Neural crest cell (in vitro differentiated cells): ENCODE results near the gene SVIL. TPM values are rescaled to one million over a fixed set of nuclear protein-coding genes. Genes with fewer than 3 reads are reported as not detected.
"Not testable (repeated sequence)": the region's sequence is repeated elsewhere in the genome, so short reads cannot be mapped to it uniquely, and the experiment has no call there.

Source experiments
- DNase-seq: peaks from one replicate; pipeline ENCODE4 v3.0.0; 2021; ENCODE audit warnings: low read depth, mixed read lengths, low spot score
- H3K27ac Mint-ChIP-seq: one replicate; pipeline ENCODE4 v1.8.0; 2021; ENCODE audit warnings: mild to moderate bottlenecking, mixed read lengths; ENCODE audit not compliant: unreplicated experiment
- H3K27me3 Mint-ChIP-seq: 2 replicates; pipeline ENCODE4 v1.8.0; 2021; ENCODE audit warnings: low read depth, mild to moderate bottlenecking, mixed read lengths
- H3K36me3 Mint-ChIP-seq: 2 replicates; pipeline ENCODE4 v1.8.0; 2021; ENCODE audit warnings: low read depth, mild to moderate bottlenecking, mixed read lengths
- H3K4me1 Mint-ChIP-seq: 2 replicates; pipeline ENCODE4 v1.8.0; 2021; ENCODE audit warnings: mixed read lengths
- H3K4me3 Mint-ChIP-seq: one replicate; pipeline ENCODE4 v1.8.0; 2021; ENCODE audit warnings: mild to moderate bottlenecking, mixed read lengths
- H3K9me3 Mint-ChIP-seq: 2 replicates; pipeline ENCODE4 v1.8.0; 2021; ENCODE audit warnings: mixed read lengths
- CTCF ChIP-seq: fragments of 200-600 bp; sonication (generic); conservative IDR thresholded peaks from 2 replicates; pipeline ENCODE4 v1.5.0; 2021; ENCODE audit warnings: antibody characterized with exemption, mild to moderate bottlenecking
- total RNA-seq: library from RNA; stranded (reverse); gene quantifications from 2 replicates; pipeline ENCODE4 v1.2.1, GENCODE V29; 2021

The SVIL gene
- total RNA-seq, 1 donor from 2014 or later: 57.5 TPM

DNA sequence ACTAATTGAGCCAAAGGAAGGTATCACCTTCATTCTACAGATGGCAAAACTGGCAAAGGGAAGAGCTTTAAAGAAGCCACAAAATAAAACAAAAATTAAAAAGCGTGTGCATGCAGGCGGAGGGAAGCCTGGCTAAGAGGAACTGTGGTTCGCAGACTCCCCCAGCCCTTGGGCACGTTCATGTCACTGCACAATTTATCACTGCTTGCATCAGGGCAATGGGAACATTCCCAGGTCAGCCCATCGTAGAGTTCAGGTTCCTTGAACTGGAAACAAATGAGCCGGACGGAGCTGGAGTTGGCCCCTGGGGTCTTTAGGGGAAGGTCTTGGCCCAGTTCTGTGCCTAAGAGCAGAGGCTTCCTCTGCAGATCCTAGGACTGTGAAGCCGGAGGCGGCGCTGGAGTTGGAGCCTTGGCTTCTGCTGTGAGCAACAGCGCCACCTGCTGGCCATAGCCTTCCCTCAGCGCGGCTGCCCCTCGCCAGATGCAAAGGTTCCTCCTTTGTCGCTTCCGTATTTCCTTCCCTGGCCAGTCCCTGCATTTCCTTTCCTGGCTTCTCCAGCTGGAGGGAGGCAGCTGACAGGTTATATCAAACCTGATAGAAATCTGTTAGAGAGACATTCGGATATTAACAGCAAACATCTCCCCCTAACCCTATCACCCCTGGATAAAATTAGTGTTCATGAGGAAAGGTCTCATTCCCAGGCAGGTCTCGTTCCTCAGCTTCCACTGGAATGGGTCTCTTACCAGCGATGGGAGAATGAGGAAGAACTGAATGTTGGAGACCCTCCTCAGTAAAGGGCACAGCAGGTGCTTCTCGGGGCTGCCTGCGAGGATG lies 185.8 kb downstream of the SVIL start:
- H3K4me1 Mint-ChIP-seq, H3K27ac Mint-ChIP-seq, H3K9me3 Mint-ChIP-seq, H3K4me3 Mint-ChIP-seq, H3K27me3 Mint-ChIP-seq, H3K36me3 Mint-ChIP-seq: not testable (repeated sequence)
- TF ChIP-seq CTCF: peak; percentile 87
- DNase-seq: peak; percentile 88

GRCh38 chr10:29448125-29448524 lies 186.6 kb downstream of the SVIL start:
- DNase-seq: no peak
- Mint-ChIP-seq H3K9me3 (no peaks in the 10 kb centered on the region), H3K4me1 (peaks cover 10% of the 10 kb centered on the region), H3K27ac (no peak overlapping the region), H3K4me3 (no peak overlapping the region), H3K36me3 (no peaks in the 10 kb centered on the region), H3K27me3 (no peaks in the 10 kb centered on the region)
- no peak for TF ChIP-seq CTCF

DNA sequence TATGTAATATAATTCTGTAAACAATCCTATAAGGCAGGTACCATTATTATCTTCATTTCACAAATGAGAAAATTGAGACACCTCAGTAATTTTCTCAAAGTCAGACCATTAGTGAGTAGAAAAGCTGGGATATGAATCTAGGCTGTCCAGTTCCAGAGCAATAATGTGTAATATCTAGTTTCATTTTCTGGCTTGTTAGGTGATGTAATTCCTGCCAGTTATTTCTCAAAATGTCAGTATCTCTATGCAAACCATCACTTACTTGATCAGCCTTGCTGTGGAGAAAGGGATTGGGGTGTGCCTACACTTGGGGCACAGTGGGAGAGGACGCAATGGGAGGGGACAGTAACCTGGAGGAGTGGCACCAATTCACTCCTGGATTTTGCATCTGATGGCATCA lies 188.4 kb downstream of the SVIL start:
- no peak overlapping the region for H3K4me3 Mint-ChIP-seq
- no peak for DNase-seq
- H3K4me1 Mint-ChIP-seq: peaks cover 5% of the 10 kb centered on the region
- no peaks in the 10 kb centered on the region for H3K27me3 Mint-ChIP-seq
- H3K27ac Mint-ChIP-seq: no peak overlapping the region
- no peaks in the 10 kb centered on the region for H3K36me3 Mint-ChIP-seq
- TF ChIP-seq CTCF: no peak
- H3K9me3 Mint-ChIP-seq: no peaks in the 10 kb centered on the region

- DNase-seq: no peak
- H3K4me1 Mint-ChIP-seq: peaks cover 2% of the 10 kb centered on the region
- no peak overlapping the region for H3K27ac Mint-ChIP-seq
- no peaks in the 10 kb centered on the region for H3K36me3 Mint-ChIP-seq
- peaks cover 2% of the 10 kb centered on the region for H3K9me3 Mint-ChIP-seq
- TF ChIP-seq CTCF: no peak
- no peak overlapping the region for H3K4me3 Mint-ChIP-seq
- peaks cover 2% of the 10 kb centered on the region for H3K27me3 Mint-ChIP-seq
Measured at GRCh38 chr10:29443745-29444523, 190.8 kb downstream of the SVIL start.

- H3K4me3 Mint-ChIP-seq: no peak overlapping the region
- no peak for DNase-seq
- peaks cover 3% of the 10 kb centered on the region for H3K36me3 Mint-ChIP-seq
- peaks cover 7% of the 10 kb centered on the region for H3K4me1 Mint-ChIP-seq
- no peak for TF ChIP-seq CTCF
- H3K9me3 Mint-ChIP-seq: peaks cover 3% of the 10 kb centered on the region
- H3K27ac Mint-ChIP-seq: no peak overlapping the region
- H3K27me3 Mint-ChIP-seq: peaks cover 12% of the 10 kb centered on the region
Measured at GRCh38 chr10:29440981-29441380, 193.8 kb downstream of the SVIL start.

GRCh38 chr10:29439005-29439404 lies 195.8 kb downstream of the SVIL start:
- not testable (repeated sequence) for H3K9me3 Mint-ChIP-seq, DNase-seq, H3K36me3 Mint-ChIP-seq, H3K4me3 Mint-ChIP-seq, H3K4me1 Mint-ChIP-seq, H3K27ac Mint-ChIP-seq
- peaks cover 19% of the 10 kb centered on the region for H3K27me3 Mint-ChIP-seq
